T-helper 9 cell (primary cell): ENCODE results near the gene SLC50A1.
"Not testable (repeated sequence)": the region's sequence is repeated elsewhere in the genome, so short reads cannot be mapped to it uniquely, and the experiment has no call there.

Experiments
- DNase-seq: peaks from one replicate; pipeline ENCODE4 v3.0.0-alpha.2; 2020

Gene SLC50A1

GRCh38 chr1:155137154-155137949 is 1.7 kb downstream of the SLC50A1 start:
- DNase-seq = no peak

- peak; percentile 90 for DNase-seq
These were observed 4.4 kb downstream of the SLC50A1 start, which contains the start of gene DPM3 for GRCh38 chr1:155139895-155140629. Gene DPM3, minus strand, starts transcription at chr1:155140531. Its CDS starts 291 bp downstream, at chr1:155140240.

GRCh38 chr1:155140630-155140953 is 4.9 kb downstream of the SLC50A1 start:
- no peak for DNase-seq

- DNase-seq = no peak
These were observed 6.1 kb downstream of the SLC50A1 start for GRCh38 chr1:155141749-155142148.

GRCh38 chr1:155145491-155145890 is 9.8 kb downstream of the SLC50A1 start:
- DNase-seq = no peak

GRCh38 chr1:155155996-155156643 is 20.5 kb downstream of the SLC50A1 start:
- not testable (repeated sequence) for DNase-seq

- DNase-seq = no peak
These were observed 23.3 kb downstream of the SLC50A1 start for GRCh38 chr1:155158991-155159390.

GRCh38 chr1:155160128-155160527 is 24.5 kb downstream of the SLC50A1 start:
- DNase-seq = no peak

- not testable (repeated sequence) for DNase-seq
These were observed 27.0 kb downstream of the SLC50A1 start for GRCh38 chr1:155162631-155163030.

- DNase-seq = not testable (repeated sequence)
These were observed 28.1 kb downstream of the SLC50A1 start for GRCh38 chr1:155163785-155164184.

GRCh38 chr1:155164625-155165024 is 29.0 kb downstream of the SLC50A1 start:
- not testable (repeated sequence) for DNase-seq

GRCh38 chr1:155166051-155166470 is 30.4 kb downstream of the SLC50A1 start:
- DNase-seq = no peak

GRCh38 chr1:155166471-155167165 is 31.0 kb downstream of the SLC50A1 start:
- no peak for DNase-seq

- peak; percentile 86 for DNase-seq
These were observed 31.8 kb downstream of the SLC50A1 start for GRCh38 chr1:155167166-155168104.

- not testable (repeated sequence) for DNase-seq
These were observed 32.4 kb downstream of the SLC50A1 start for GRCh38 chr1:155168105-155168445.

GRCh38 chr1:155168456-155169210 is 33.0 kb downstream of the SLC50A1 start:
- DNase-seq = no peak

GRCh38 chr1:155169541-155169940 is 33.9 kb downstream of the SLC50A1 start:
- DNase-seq = no peak

- no peak for DNase-seq
These were observed 34.6 kb downstream of the SLC50A1 start for GRCh38 chr1:155170101-155170785.

GRCh38 chr1:155170806-155171205 is 35.2 kb downstream of the SLC50A1 start:
- no peak for DNase-seq
